ENCODE measurements around the gene ERVW-1.
A peak's percentile ranks its signal among the peaks of the same experiment; 100 is the strongest.
"Not testable (repeated sequence)": the region's sequence is repeated elsewhere in the genome, so short reads cannot be mapped to it uniquely, and the experiment has no call there.

ERVW-1 gene

GRCh38 chr7:92466682-92467081 lies 11.1 kb downstream of the ERVW-1 start:
- no peak for DNase-seq

GRCh38 chr7:92464515-92464914 lies 13.2 kb downstream of the ERVW-1 start:
- DNase-seq, result no peak

- DNase-seq, result no peak
These were observed 15.2 kb downstream of the ERVW-1 start for GRCh38 chr7:92462560-92462959.

GRCh38 chr7:92461027-92462003 lies 16.4 kb downstream of the ERVW-1 start:
- DNase-seq, result peak; percentile 34

- DNase-seq, result no peak
These were observed 17.2 kb downstream of the ERVW-1 start for GRCh38 chr7:92460510-92460909.

GRCh38 chr7:92460109-92460508 lies 17.6 kb downstream of the ERVW-1 start:
- DNase-seq, result peak; percentile 23

- DNase-seq, result no peak
These were observed 21.5 kb downstream of the ERVW-1 start for GRCh38 chr7:92456236-92456635.

- no peak for DNase-seq
These were observed 26.1 kb downstream of the ERVW-1 start for GRCh38 chr7:92451645-92452044.

GRCh38 chr7:92448205-92448747 lies 29.5 kb downstream of the ERVW-1 start:
- DNase-seq, result peak; percentile 57

- no peak for DNase-seq
These were observed 30.2 kb downstream of the ERVW-1 start, which contains the start of gene GATAD1 for GRCh38 chr7:92447345-92448204. TSS of gene GATAD1 (plus strand) at chr7:92447482. CDS start at chr7:92447730, 248 bp downstream.

- DNase-seq, result peak; percentile 91
These were observed 30.8 kb downstream of the ERVW-1 start for GRCh38 chr7:92446869-92447344.

GRCh38 chr7:92442720-92443119 lies 35.0 kb downstream of the ERVW-1 start:
- DNase-seq, result not testable (repeated sequence)

GRCh38 chr7:92437956-92438491 lies 39.7 kb downstream of the ERVW-1 start:
- DNase-seq, result no peak

GRCh38 chr7:92436612-92437445 lies 40.9 kb downstream of the ERVW-1 start:
- DNase-seq, result no peak

- DNase-seq, result no peak
These were observed 42.2 kb downstream of the ERVW-1 start for GRCh38 chr7:92435542-92435941.

GRCh38 chr7:92433019-92433418 lies 44.7 kb downstream of the ERVW-1 start:
- no peak for DNase-seq

- DNase-seq, result no peak
These were observed 45.3 kb downstream of the ERVW-1 start for GRCh38 chr7:92432299-92432946.

- no peak for DNase-seq
These were observed 50.6 kb downstream of the ERVW-1 start for GRCh38 chr7:92427193-92427592.

- no peak for DNase-seq
These were observed 52.3 kb downstream of the ERVW-1 start for GRCh38 chr7:92425311-92425947.

GRCh38 chr7:92423710-92424131 lies 54.0 kb downstream of the ERVW-1 start:
- no peak for DNase-seq

- no peak for DNase-seq
These were observed 54.8 kb downstream of the ERVW-1 start for GRCh38 chr7:92422926-92423325.
